Tibial nerve (tissue), 3 donors: ENCODE measurements around the gene SCAF1.

ENCODE experiments used
- CTCF ChIP-seq, 5 experiments: fragments of 200-600 bp in 3 of 5; fragments of 450-650 bp in 2 of 5; sonication (generic) in 3 of 5; IDR thresholded peaks; one replicate each; pipeline ENCODE4 v1.5.1; 2016 to 2019; ENCODE audit warnings: antibody characterized with exemption in 5 of 5, mild to moderate bottlenecking in 3 of 5, moderate library complexity in 2 of 5
- POLR2A ChIP-seq, 2 donors: fragments of 450-650 bp; IDR thresholded peaks; one replicate each; pipeline ENCODE4 v1.6.1; 2017; ENCODE audit warnings: antibody characterized with exemption in 2 of 2, mild to moderate bottlenecking in 2 of 2, moderate library complexity in 2 of 2

- no peak for TF ChIP-seq POLR2A (IDR thresholded peaks at IDR 0.05)
- TF ChIP-seq CTCF (IDR thresholded peaks at IDR 0.05): no peak
Observed at GRCh38 chr19:49599378-49600295, 42.4 kb upstream of the SCAF1 start.
